ENCODE measurements around the gene CMTM2.
"Not testable (repeated sequence)": the region's sequence is repeated elsewhere in the genome, so short reads cannot be mapped to it uniquely, and the experiment has no call there.

Gene CMTM2

DNA sequence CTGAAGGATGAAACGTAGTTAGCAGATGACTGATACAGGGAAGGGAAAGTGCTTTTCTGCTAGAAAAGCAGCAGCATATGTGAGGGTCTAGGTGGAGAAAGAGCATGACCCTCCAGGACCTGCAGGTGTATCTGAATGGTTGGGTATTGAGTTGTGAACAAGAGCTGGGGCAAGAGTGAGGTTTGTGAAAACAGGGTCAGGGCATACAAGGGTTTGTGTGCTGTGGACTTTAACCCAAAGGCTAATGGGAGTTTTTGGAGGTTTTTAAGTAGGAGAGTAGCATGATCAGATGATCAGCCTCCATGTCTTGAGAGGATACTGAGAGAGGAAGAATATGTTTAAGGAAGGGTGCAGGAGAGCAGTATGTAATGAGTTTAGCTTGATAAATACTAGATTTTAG, 19.2 kb upstream of the CMTM2 start:
- no peak for TF ChIP-seq MYC (IDR thresholded peaks at IDR 0.05; ENCODE audit: low read depth, low read length)
- TF ChIP-seq POLR2A (IDR thresholded peaks at IDR 0.05; ENCODE audit: extremely low read depth, insufficient read length): no peak
- no peak overlapping the region for H3K4me3 ChIP-seq (ENCODE audit: low read depth, low read length)

DNA sequence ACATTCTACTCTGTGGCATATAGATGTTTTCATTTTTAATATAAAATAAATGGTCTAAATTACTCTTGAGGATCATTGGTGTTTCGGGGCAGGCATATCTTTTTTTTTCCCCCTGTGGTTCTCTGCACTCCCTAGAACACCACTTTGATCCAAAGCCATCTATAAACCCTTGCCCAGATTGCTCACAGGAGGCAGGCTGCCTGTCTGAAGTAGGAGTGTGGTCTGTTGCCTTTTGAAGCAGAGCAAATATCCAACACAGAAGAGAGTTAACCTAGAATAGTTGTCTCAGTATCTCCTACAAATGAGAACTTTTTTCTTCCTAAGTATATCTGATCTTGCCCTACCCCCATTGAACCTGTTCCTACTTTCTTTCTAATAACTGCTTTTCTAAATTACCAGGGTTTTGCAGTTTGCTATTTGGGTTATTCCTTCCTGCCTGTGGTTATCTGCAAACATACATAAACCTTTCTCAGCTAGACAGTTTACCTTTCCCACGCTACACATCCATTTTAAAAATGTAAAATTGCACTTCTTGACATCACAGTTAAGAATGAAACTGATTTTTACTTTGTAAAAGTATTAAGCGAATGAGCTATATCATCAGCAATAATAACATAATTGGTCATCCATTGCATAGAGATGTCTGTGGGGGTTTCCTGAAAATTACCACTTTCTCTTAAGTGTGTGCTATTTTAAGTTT, 17.7 kb upstream of the CMTM2 start:
- DNase-seq (ENCODE audit: low read depth): no peak
- TF ChIP-seq POLR2A (IDR thresholded peaks at IDR 0.05; ENCODE audit: extremely low read depth, insufficient read length) (no peak), MYC (IDR thresholded peaks at IDR 0.05; ENCODE audit: low read depth, low read length) (no peak)
- TF ChIP-seq, protein P1, sequence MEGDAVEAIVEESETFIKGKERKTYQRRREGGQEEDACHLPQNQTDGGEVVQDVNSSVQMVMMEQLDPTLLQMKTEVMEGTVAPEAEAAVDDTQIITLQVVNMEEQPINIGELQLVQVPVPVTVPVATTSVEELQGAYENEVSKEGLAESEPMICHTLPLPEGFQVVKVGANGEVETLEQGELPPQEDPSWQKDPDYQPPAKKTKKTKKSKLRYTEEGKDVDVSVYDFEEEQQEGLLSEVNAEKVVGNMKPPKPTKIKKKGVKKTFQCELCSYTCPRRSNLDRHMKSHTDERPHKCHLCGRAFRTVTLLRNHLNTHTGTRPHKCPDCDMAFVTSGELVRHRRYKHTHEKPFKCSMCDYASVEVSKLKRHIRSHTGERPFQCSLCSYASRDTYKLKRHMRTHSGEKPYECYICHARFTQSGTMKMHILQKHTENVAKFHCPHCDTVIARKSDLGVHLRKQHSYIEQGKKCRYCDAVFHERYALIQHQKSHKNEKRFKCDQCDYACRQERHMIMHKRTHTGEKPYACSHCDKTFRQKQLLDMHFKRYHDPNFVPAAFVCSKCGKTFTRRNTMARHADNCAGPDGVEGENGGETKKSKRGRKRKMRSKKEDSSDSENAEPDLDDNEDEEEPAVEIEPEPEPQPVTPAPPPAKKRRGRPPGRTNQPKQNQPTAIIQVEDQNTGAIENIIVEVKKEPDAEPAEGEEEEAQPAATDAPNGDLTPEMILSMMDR (IDR thresholded peaks at IDR 0.05; ENCODE audit: low read depth, low read length): no peak
- TF ChIP-seq, protein P2, sequence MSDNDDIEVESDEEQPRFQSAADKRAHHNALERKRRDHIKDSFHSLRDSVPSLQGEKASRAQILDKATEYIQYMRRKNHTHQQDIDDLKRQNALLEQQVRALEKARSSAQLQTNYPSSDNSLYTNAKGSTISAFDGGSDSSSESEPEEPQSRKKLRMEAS (IDR thresholded peaks at IDR 0.05; ENCODE audit: low read depth, low read length): no peak
- no peak overlapping the region for H3K4me3 ChIP-seq (ENCODE audit: low read depth, low read length)

More for the DNA sequence above, 19.2 kb upstream of the CMTM2 start:
- no peak for DNase-seq (ENCODE audit: low read depth)

- TF ChIP-seq, protein P2 (IDR thresholded peaks at IDR 0.05; ENCODE audit: low read depth, low read length): no peak
- TF ChIP-seq POLR2A (IDR thresholded peaks at IDR 0.05; ENCODE audit: extremely low read depth, insufficient read length): no peak
- no peak overlapping the region for H3K4me3 ChIP-seq (ENCODE audit: low read depth, low read length)
- DNase-seq (ENCODE audit: low read depth): no peak
Observed at GRCh38 chr16:66562409-66562808, 16.9 kb upstream of the CMTM2 start.

- DNase-seq (ENCODE audit: low read depth): no peak
- no peak overlapping the region for H3K4me3 ChIP-seq (ENCODE audit: low read depth, low read length)
- TF ChIP-seq MYC (IDR thresholded peaks at IDR 0.05; ENCODE audit: low read depth, low read length) (no peak), POLR2A (IDR thresholded peaks at IDR 0.05; ENCODE audit: extremely low read depth, insufficient read length) (no peak)
- TF ChIP-seq, protein P2 (IDR thresholded peaks at IDR 0.05; ENCODE audit: low read depth, low read length): no peak
- TF ChIP-seq, protein P1 (IDR thresholded peaks at IDR 0.05; ENCODE audit: low read depth, low read length): no peak
Observed at GRCh38 chr16:66562986-66563385, 16.3 kb upstream of the CMTM2 start.

DNA sequence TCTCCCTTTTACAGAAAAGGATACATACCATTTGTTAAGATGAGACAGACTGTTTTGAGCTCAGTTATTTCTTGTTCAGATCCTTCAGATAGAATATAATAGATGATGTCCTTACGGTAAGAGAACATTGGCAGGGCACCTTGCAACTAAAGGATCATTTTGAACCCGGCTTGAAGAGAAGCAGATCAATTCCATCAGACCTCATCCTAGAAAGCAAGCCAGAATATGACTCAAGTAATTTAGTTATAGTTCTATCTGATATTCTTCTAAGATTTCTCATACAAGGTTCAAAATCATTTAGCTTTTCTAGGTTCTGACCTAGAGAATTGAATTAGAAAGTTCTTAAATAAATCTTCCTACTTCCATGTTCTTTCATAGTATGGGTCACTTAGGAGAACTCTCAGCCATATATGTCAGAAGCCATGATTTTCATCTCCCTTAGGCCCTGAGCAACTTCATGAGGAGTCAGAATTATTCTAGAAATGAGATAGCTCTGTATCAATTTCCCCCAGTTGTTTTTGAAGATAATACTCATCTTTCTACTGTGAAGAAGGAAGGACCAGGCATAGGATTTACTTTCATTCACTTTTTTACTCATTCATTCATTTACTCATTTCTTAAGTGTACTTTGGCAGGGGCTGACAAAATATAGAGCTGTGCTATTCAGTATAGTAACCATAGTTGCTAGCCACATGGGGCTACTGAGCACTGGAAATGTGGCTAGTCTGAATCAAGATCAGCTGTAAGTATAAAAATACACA, 15.5 kb upstream of the CMTM2 start:
- DNase-seq (ENCODE audit: low read depth): no peak
- TF ChIP-seq POLR2A (IDR thresholded peaks at IDR 0.05; ENCODE audit: extremely low read depth, insufficient read length) (no peak), MYC (IDR thresholded peaks at IDR 0.05; ENCODE audit: low read depth, low read length) (no peak)
- TF ChIP-seq, protein P1 (IDR thresholded peaks at IDR 0.05; ENCODE audit: low read depth, low read length): no peak
- H3K4me3 ChIP-seq (ENCODE audit: low read depth, low read length): no peak overlapping the region

- no peak for TF ChIP-seq MYC (IDR thresholded peaks at IDR 0.05; ENCODE audit: low read depth, low read length)
- no peak within 1 kb of the TSS for H3K4me3 ChIP-seq (ENCODE audit: low read depth, low read length)
Observed at GRCh38 chr16:66566051-66566901, 13.0 kb upstream of the CMTM2 start, which contains the start of gene CMTM1. Gene CMTM1 (plus strand): TSS chr16:66566439. CDS start chr16:66566514, 75 bp downstream.

DNA sequence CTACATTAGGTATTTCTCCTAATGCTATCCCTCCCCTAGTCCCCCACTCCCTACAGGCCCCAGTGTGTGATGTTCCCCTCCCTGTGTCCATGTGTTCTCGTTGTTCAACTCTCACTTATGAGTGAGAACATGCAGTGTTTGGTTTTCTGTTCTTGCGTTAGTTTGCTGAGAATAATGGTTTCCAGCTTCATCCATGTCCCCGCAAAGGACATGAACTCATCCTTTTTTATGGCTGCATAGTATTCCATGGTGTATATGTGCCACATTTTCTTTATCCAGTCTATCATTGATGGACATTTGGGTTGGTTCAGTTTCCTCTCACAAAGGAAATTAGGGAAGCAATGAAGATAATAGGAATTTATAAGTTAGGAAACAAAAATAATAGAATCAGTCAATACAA, 12.0 kb upstream of the CMTM2 start:
- not testable (repeated sequence) for DNase-seq (ENCODE audit: low read depth); H3K4me3 ChIP-seq (ENCODE audit: low read depth, low read length)

More at GRCh38 chr16:66566051-66566901, 13.0 kb upstream of the CMTM2 start, which contains the start of gene CMTM1:
- DNase-seq (ENCODE audit: low read depth): no peak

Data from NB4 (cell line).